IPS-18c (cell line): ENCODE measurements around the gene MRTFB.

Experiments
- H3K4me3 ChIP-seq: 2 replicates; pipeline ENCODE4 v1.7.0; 2013; ENCODE audit warnings: low read depth, mild to moderate bottlenecking, low read length, moderate library complexity; ENCODE audit not compliant: insufficient read depth
- H3K9me3 ChIP-seq: one replicate; pipeline ENCODE4 v1.6.1; 2013; ENCODE audit warnings: mild to moderate bottlenecking, low read length, moderate library complexity; ENCODE audit not compliant: control insufficient read depth, insufficient read depth

Gene MRTFB

GRCh38 chr16:14268073-14268472, 197.0 kb downstream of the MRTFB start:
- H3K9me3 ChIP-seq: no peaks in the 10 kb centered on the region
- H3K4me3 ChIP-seq: no peak overlapping the region

- Histone ChIP-seq H3K9me3 (no peaks in the 10 kb centered on the region), H3K4me3 (no peak overlapping the region)
Observed at GRCh38 chr16:14275934-14276333, 204.8 kb downstream of the MRTFB start.

- Histone ChIP-seq H3K9me3 (no peaks in the 10 kb centered on the region), H3K4me3 (no peak overlapping the region)
Observed at GRCh38 chr16:14278749-14279148, 207.6 kb downstream of the MRTFB start.

- Histone ChIP-seq H3K4me3 (no peak overlapping the region), H3K9me3 (no peaks in the 10 kb centered on the region)
Observed at GRCh38 chr16:14280541-14280940, 209.4 kb downstream of the MRTFB start.

- no peak overlapping the region for H3K4me3 ChIP-seq
- H3K9me3 ChIP-seq: no peaks in the 10 kb centered on the region
Observed at GRCh38 chr16:14283786-14284185, 212.7 kb downstream of the MRTFB start.

GRCh38 chr16:14284371-14284770, 213.3 kb downstream of the MRTFB start:
- Histone ChIP-seq H3K4me3 (no peak overlapping the region; the same call in 1 of the 2 replicates), H3K9me3 (no peaks in the 10 kb centered on the region)

- Histone ChIP-seq H3K9me3 (no peaks in the 10 kb centered on the region), H3K4me3 (peak overlapping the region; percentile 86)
Observed at GRCh38 chr16:14284930-14285512, 213.9 kb downstream of the MRTFB start.

- no peaks in the 10 kb centered on the region for H3K9me3 ChIP-seq
- peak overlapping the region; percentile 86 for H3K4me3 ChIP-seq
Observed at GRCh38 chr16:14285513-14286367, 214.6 kb downstream of the MRTFB start.

GRCh38 chr16:14286368-14287230, 215.5 kb downstream of the MRTFB start:
- Histone ChIP-seq H3K4me3 (peak overlapping the region; percentile 86), H3K9me3 (no peaks in the 10 kb centered on the region)

- Histone ChIP-seq H3K4me3 (no peak overlapping the region), H3K9me3 (no peaks in the 10 kb centered on the region)
Observed at GRCh38 chr16:14289692-14290340, 218.7 kb downstream of the MRTFB start.

GRCh38 chr16:14291286-14291685, 220.2 kb downstream of the MRTFB start:
- no peaks in the 10 kb centered on the region for H3K9me3 ChIP-seq
- no peak overlapping the region for H3K4me3 ChIP-seq

GRCh38 chr16:14292051-14292825, 221.1 kb downstream of the MRTFB start:
- no peak overlapping the region for H3K4me3 ChIP-seq
- H3K9me3 ChIP-seq: no peaks in the 10 kb centered on the region

GRCh38 chr16:14296663-14297062, 225.5 kb downstream of the MRTFB start:
- Histone ChIP-seq H3K9me3 (no peaks in the 10 kb centered on the region), H3K4me3 (no peak overlapping the region)

GRCh38 chr16:14298374-14299122, 227.4 kb downstream of the MRTFB start:
- Histone ChIP-seq H3K4me3 (no peak overlapping the region), H3K9me3 (peaks cover 2% of the 10 kb centered on the region)

GRCh38 chr16:14300705-14301168, 229.6 kb downstream of the MRTFB start:
- peaks cover 2% of the 10 kb centered on the region for H3K9me3 ChIP-seq
- H3K4me3 ChIP-seq: no peak overlapping the region
